Fibroblast of lung (primary cell): ENCODE results near the gene LSR.

Experiments
- EZH2 ChIP-seq: IDR thresholded peaks from 2 replicates; pipeline ENCODE4 v1.5.1; 2012; ENCODE audit warnings: low read length, control low read depth, mild to moderate bottlenecking; ENCODE audit errors: missing control alignments
- TF ChIP-seq, protein P1 (sequence below), 2 donors: IDR thresholded peaks in 1 of 2; conservative IDR thresholded peaks in 1 of 2; 1 replicate in 1 of 2; 2 replicates in 1 of 2; pipeline ENCODE4 v1.5.1; 2011 to 2012; ENCODE audit warnings: low read length in 2 of 2, control low read depth in 1 of 2, inconsistent platforms in 1 of 2, low read depth in 1 of 2, mild to moderate bottlenecking in 1 of 2

- TF ChIP-seq, protein P1, sequence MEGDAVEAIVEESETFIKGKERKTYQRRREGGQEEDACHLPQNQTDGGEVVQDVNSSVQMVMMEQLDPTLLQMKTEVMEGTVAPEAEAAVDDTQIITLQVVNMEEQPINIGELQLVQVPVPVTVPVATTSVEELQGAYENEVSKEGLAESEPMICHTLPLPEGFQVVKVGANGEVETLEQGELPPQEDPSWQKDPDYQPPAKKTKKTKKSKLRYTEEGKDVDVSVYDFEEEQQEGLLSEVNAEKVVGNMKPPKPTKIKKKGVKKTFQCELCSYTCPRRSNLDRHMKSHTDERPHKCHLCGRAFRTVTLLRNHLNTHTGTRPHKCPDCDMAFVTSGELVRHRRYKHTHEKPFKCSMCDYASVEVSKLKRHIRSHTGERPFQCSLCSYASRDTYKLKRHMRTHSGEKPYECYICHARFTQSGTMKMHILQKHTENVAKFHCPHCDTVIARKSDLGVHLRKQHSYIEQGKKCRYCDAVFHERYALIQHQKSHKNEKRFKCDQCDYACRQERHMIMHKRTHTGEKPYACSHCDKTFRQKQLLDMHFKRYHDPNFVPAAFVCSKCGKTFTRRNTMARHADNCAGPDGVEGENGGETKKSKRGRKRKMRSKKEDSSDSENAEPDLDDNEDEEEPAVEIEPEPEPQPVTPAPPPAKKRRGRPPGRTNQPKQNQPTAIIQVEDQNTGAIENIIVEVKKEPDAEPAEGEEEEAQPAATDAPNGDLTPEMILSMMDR (conservative IDR thresholded peaks at IDR 0.05 in 1 of 2, IDR thresholded peaks at IDR 0.05 in 1 of 2; ENCODE audit: low read depth in 1 of 2, low read length in 2 of 2) = no peak
- no peak for TF ChIP-seq EZH2
These were observed 60.9 kb downstream of the LSR start for GRCh38 chr19:35309481-35310279.
